CMK (cell line): ENCODE data around the gene MMS19.
"Not testable (repeated sequence)": the region's sequence is repeated elsewhere in the genome, so short reads cannot be mapped to it uniquely, and the experiment has no call there.

ENCODE experiments used
- DNase-seq: peaks from one replicate; pipeline ENCODE4 v3.0.0-alpha.2; 2010; ENCODE audit warnings: low read depth

MMS19 gene

DNA sequence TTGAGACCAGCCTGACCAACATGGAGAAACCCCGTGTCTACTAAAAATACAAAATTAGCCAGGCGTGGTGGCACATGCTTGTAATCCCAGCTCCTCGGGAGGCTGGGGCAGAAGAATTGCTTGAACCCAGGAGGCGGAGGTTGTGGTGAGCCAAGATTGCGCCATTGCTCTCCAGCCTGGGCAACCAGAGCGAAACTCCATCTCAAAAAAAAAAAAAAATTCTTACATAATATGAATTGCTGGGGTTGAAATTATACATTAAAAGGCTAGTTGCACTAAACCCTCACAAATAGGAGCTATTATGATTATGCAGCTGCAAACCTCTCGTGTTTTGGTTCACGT lies 74.5 kb downstream of the MMS19 start:
- not testable (repeated sequence) for DNase-seq

- DNase-seq: no peak
Measured at GRCh38 chr10:97416565-97416964, 81.7 kb downstream of the MMS19 start.

DNA sequence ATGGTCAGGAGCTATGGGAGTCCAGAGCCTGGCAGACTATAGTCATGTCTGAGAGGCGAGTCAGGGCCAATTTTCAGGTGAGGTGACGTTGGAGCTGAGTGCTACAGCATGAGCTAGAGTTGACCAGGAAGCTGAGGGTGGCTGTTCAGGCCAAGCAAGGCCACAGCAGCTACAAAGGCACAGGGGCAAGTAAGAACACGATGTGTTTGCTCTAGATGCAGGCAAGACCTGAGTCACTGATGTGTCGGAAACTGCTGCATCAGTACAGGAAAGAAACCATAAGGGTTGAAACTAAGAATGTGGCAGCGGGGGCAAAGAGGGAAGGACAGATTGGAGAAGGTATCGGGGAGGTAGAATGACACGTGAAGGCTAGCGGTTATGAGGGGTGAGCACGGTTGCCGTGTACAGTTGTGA lies 85.3 kb downstream of the MMS19 start:
- no peak for DNase-seq

GRCh38 chr10:97411406-97411805 lies 86.8 kb downstream of the MMS19 start:
- DNase-seq: no peak

GRCh38 chr10:97408496-97408992 lies 89.7 kb downstream of the MMS19 start:
- DNase-seq: no peak
